Activated CD4-positive, alpha-beta T cell treated with anti-CD3 and anti-CD28 coated beads, Interleukin-2, amount 50 U/mL, for 24 hours (primary cell): ENCODE measurements around the gene SNRPA1.

ENCODE experiments used
- DNase-seq, 2 donors: peaks; one replicate each; pipeline ENCODE4 v3.0.0-alpha.2; 2020; ENCODE audit warnings: low read depth in 1 of 2, low spot score in 1 of 2

Gene SNRPA1

GRCh38 chr15:101244036-101244781 is 50.8 kb downstream of the SNRPA1 start:
- no peak for DNase-seq

DNA sequence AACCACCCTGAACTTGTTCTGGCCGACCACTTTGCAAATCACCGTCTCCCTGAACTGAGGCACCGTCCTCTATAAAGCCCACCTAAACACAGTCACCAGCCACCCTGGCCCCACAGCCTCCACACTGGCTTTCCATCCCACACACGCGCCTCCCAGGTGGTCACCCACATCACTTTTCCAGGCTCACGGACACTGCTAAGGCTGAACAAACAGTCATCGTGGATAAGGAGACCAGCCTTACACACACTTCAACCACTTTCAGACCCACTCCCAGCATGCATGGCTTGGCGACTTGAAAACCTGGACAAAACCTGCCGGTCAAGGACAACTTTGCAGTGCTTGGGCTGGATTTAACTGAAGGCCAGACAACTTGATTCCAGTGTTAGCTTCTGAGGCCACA is 51.6 kb downstream of the SNRPA1 start:
- no peak for DNase-seq

DNA sequence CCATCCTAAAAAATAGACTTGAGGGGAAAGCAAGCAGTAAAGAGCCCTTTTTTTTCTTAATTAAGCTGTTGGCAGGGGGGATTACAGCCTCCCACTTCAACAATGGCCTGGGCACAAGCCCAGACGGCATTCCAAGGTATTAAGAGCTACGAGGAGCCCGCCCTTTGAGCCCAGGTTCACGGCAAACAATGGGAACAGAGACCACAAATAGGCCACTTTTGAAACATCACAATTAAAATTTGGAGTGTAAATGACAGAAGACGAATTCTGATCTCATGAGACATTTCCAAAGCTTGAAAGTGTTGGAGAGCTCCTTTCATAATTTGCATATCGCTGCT is 52.1 kb downstream of the SNRPA1 start:
- DNase-seq, result no peak

DNA sequence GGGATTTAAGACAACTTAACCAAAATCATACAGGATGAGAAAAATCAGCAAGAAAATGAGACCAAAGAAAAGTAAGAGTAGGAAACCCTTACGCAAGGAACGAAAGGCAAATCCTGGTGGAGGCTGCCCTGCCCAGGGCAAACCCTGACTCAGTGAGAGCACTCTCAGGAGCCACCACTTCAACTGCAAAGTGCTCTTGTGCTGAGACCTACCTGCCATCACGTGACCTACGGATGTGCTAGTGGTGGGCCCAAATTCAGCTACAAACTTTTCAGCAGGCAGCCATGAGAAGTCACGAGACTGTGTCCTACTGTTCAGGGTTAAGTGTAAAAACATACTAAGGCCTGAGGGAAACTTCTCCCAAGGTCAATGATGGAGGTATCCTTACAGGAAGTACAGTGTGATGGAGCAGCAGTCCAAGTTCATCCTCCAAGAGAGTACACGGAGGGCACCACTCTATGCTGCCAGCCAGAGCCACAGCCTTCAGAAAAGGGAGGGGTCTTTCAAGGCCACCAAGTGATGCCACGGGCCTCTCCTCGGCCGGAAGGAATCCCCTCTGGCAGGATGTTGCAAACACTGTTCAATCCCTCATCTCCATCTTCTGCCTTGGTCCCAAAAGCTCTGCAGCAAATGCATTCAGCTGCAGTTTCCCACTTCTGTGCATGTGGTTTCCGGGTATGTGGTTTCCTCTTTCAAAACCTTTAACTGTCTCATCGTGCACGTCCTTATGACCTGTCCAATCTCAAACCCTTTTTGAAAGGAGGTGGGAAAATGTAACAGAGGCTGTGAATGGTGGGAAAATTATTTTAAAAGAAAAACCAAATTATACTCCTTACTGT is 52.7 kb downstream of the SNRPA1 start:
- DNase-seq, result peak in 1 of 2 donors; percentile 43

DNA sequence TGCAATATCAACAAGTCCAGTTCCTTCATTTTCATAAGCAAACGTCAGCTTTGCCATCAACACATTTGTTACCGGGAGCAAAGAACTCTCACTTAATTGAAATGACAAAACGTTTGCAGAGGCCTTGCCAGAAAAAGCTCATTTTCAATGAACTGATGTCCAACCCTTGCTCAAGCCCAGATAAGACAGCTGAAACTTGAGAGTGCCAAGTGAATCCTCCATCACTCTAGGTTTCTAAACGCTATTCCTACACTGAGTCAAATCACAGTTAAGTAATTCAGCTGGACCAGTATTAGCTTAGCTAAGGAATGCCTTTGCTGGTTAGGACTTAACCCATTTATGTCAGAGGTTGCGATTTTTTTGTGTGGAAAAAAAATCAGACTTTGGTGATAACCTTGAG is 54.7 kb downstream of the SNRPA1 start:
- DNase-seq, result no peak

DNA sequence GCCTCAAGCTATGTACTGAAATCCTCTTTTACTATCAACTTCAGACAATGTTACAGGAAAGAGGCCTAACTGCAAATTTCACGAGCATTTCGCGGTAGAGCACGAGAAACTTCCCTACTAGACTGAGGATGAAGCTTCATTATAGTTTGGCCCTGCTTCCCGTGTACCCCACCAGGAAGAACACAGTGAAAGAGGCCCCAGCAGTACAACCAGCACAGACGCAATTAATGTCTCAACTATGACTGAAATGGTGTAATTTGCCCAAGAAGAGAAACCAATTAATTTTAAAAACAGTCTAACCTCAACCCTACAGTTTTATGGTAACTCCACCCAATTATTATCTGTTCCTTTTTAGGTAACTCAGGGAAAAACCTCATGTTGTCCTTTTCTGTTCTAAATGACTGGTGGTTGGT is 55.3 kb downstream of the SNRPA1 start:
- no peak for DNase-seq

DNA sequence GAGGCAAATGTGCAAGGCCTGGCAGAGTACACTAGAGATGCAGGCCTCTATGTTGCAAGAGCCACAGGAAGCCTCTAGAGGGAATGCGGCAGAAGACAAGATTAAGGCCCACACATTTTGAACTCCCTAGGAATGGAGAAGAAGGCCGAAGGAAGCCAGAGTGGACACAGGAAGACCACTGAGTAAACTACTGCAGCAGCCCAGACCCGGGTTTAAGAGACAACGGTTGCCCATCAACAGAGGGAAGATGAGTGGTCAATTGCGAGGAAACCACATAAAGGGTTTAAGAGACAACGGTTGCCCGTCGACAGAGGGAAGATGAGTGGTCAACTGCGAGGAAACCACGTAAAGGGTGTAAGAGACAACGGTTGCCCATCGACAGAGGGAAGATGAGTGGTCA is 57.8 kb downstream of the SNRPA1 start:
- no peak for DNase-seq

GRCh38 chr15:101233651-101234280 is 61.3 kb downstream of the SNRPA1 start:
- DNase-seq, result no peak

DNA sequence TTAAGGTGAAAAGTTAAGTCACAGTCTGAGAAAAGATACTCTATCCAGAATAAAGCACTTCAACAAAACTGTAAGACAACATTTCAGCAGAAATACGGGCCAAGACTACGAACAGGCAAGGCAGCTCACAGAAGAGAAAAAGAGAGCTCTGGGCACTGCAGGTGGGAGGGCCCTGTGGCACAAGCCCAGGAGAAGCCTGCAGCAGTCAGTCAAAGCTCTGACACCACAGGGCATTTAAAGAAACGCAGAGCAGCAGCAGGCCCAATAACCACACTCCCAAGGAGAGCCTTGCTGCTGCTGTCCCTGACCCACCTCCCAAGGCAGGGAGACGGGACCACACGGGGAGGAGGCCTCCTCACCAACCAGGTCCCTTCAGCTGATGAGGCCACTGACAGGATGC is 62.4 kb downstream of the SNRPA1 start:
- DNase-seq, result no peak
